Pancreas (tissue), 10 donors: Measurements from ENCODE around the gene GOLGA5. TPM values are rescaled to one million over a fixed set of nuclear protein-coding genes. Genes with fewer than 3 reads are reported as not detected.

ENCODE experiments used
- ATAC-seq, 4 donors: fragments of 200-7000 bp; cut with Tn5 transposase; one replicate each; pipeline versions ENCODE4 v1.8.0 to v1.9.1; 2020; ENCODE audit warnings: mild to moderate bottlenecking in 4 of 4, moderate library complexity in 4 of 4
- DNase-seq, 6 donors: peaks; one replicate each; pipeline ENCODE4 v3.0.0-alpha.2; 2020
- FAIRE-seq: peaks from 2 replicates; lab custom pipeline; 2012; peaks lifted over from hg19 to GRCh38; lab: Jason Lieb, UNC
- H3K27ac ChIP-seq, 4 donors: fragments of 200-600 bp; sonication (generic); 1 replicate in 3 of 4; 2 replicates in 1 of 4; pipeline versions ENCODE4 v1.5.0 to v1.8.0; 2020
- H3K27me3 ChIP-seq, 4 donors: fragments of 200-600 bp; one replicate each; pipeline ENCODE4 v1.8.0; 2021
- H3K36me3 ChIP-seq, 3 donors: fragments of 200-600 bp; sonication (generic) in 1 of 3; one replicate each; pipeline versions ENCODE4 v1.5.0 to v1.8.0; 2020 to 2021
- H3K4me1 ChIP-seq, 3 donors: fragments of 200-600 bp; one replicate each; pipeline ENCODE4 v1.8.0; 2021
- H3K4me3 ChIP-seq, 4 donors: fragments of 200-600 bp; sonication (generic) in 2 of 4; one replicate each; pipeline versions ENCODE4 v1.5.0 to v1.8.0; 2020 to 2021
- H3K9me3 ChIP-seq, 4 donors: fragments of 200-600 bp; one replicate each; pipeline ENCODE4 v1.8.0; 2021
- WGBS, 2 donors: extraction: QIAGEN DNeasy Blood & Tissue Kit; methylation state at CpG; one replicate each; pipeline ENCODE4 v1.1.7; 2013; 5-methylcytosine and 5-hydroxymethylcytosine counted together
- intact Hi-C, 3 donors: fragments of 100-400 bp; cut with DNase I; formaldehyde crosslinking; loops; one replicate each; pipeline versions ENCODE4 v1.11.1 to v1.14.2; 2022
- polyA plus RNA-seq, 2 donors: library from polyadenylated mRNA; stranded (reverse); fragments of 200-250 nt; gene quantifications; one replicate each; pipeline ENCODE4 v1.2.3, GENCODE V29; 2013
- total RNA-seq, 6 donors: library from RNA; stranded (reverse); fragmentation: NEBNext Ultra II Directional in 4 of 6; extraction: Animal tissue kit (Norgen Biotek cat#: 25700) in 4 of 6; gene quantifications; one replicate each; pipeline versions ENCODE4 v1.2.1 to v1.2.4, GENCODE V29; 2021 to 2023
- TF ChIP-seq, protein P1 (sequence below), 4 donors: fragments of 200-600 bp; sonication (generic) in 3 of 4; IDR thresholded peaks; one replicate each; pipeline versions ENCODE4 v1.5.0 to v1.8.0; 2021; ENCODE audit warnings: antibody characterized with exemption in 4 of 4
- donor health status: healthy with polysubstance abuse.
- donor health status: DM: no; HTN: no; CAD: no; lungs with moderate emphysema.
- donor health status: DM: no; HTN: no; CAD: no.
- donor health status: control.
- donor health status: control.
- donor health status: Bipolar disorder and iron deficiency.
- donor health status: DM: yes; HTN: yes; CAD: no.
- donor health status: DM: no; HTN: no; CAD: no.
- donor health status: DM: no; HTN: no; CAD: no.
- donor health status: DM: yes; HTN: yes; CAD: no.

GOLGA5 gene
- total and polyA plus RNA-seq, 8 donors: 12.8 to 22.6 (median 18.6) TPM

DNA sequence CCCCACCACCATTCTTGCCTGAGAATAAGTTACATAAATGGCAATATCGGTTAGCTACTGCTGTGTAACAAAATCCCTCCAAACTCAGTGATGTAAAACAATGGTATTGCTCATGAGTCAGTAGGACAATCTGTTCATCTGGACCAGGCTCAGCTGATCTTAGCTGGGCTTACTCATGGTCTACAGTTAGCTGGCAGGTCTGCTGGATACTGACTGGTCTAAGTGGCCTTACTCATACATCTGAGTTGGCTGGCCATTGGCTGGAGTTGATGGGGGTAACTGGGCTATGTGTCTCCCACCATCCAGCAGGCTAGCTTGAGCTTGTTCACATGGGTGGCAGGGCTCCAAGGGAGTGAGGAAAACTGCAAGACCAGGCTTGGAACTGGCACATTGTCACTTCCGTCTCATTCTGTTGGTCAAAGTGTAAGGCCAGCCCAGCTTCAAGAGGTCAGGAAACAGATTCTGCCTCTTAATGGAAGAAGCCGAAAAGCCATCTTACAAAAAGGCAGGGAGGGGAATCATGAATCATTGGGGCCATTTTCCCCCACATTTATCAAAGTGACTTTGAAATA lies 72.2 kb downstream of the GOLGA5 start:
- 79 to 80% methylated on average over 3 of the region's 3 CpGs for WGBS, 2 donors
- no peak for ATAC-seq
- intact Hi-C loops: no loop called here

GRCh38 chr14:92866901-92867865 lies 73.1 kb downstream of the GOLGA5 start:
- H3K36me3 ChIP-seq: no peaks in the 10 kb centered on the region
- no peak for FAIRE-seq
- H3K27ac ChIP-seq: no peak overlapping the region
- no peak for ATAC-seq
- no peaks in the 10 kb centered on the region for H3K4me1 ChIP-seq
- no peaks in the 10 kb centered on the region for H3K27me3 ChIP-seq
- H3K9me3 ChIP-seq: no peaks in the 10 kb centered on the region
- WGBS, 2 donors: 80 to 87% methylated on average over 14 of the region's 14 CpGs
- DNase-seq: no peak
- TF ChIP-seq, protein P1, sequence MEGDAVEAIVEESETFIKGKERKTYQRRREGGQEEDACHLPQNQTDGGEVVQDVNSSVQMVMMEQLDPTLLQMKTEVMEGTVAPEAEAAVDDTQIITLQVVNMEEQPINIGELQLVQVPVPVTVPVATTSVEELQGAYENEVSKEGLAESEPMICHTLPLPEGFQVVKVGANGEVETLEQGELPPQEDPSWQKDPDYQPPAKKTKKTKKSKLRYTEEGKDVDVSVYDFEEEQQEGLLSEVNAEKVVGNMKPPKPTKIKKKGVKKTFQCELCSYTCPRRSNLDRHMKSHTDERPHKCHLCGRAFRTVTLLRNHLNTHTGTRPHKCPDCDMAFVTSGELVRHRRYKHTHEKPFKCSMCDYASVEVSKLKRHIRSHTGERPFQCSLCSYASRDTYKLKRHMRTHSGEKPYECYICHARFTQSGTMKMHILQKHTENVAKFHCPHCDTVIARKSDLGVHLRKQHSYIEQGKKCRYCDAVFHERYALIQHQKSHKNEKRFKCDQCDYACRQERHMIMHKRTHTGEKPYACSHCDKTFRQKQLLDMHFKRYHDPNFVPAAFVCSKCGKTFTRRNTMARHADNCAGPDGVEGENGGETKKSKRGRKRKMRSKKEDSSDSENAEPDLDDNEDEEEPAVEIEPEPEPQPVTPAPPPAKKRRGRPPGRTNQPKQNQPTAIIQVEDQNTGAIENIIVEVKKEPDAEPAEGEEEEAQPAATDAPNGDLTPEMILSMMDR (IDR thresholded peaks at IDR 0.05): no peak
- no peak overlapping the region for H3K4me3 ChIP-seq
- intact Hi-C loops: no loop called here

More for the DNA sequence above, 72.2 kb downstream of the GOLGA5 start:
- no peak overlapping the region for H3K27ac ChIP-seq
- DNase-seq: no peak
- TF ChIP-seq, protein P1 (IDR thresholded peaks at IDR 0.05): no peak
- H3K27me3 ChIP-seq: no peaks in the 10 kb centered on the region
- H3K4me3 ChIP-seq: no peak overlapping the region
- H3K4me1 ChIP-seq: no peaks in the 10 kb centered on the region
- H3K36me3 ChIP-seq: no peaks in the 10 kb centered on the region
- FAIRE-seq: no peak
- H3K9me3 ChIP-seq: no peaks in the 10 kb centered on the region

DNA sequence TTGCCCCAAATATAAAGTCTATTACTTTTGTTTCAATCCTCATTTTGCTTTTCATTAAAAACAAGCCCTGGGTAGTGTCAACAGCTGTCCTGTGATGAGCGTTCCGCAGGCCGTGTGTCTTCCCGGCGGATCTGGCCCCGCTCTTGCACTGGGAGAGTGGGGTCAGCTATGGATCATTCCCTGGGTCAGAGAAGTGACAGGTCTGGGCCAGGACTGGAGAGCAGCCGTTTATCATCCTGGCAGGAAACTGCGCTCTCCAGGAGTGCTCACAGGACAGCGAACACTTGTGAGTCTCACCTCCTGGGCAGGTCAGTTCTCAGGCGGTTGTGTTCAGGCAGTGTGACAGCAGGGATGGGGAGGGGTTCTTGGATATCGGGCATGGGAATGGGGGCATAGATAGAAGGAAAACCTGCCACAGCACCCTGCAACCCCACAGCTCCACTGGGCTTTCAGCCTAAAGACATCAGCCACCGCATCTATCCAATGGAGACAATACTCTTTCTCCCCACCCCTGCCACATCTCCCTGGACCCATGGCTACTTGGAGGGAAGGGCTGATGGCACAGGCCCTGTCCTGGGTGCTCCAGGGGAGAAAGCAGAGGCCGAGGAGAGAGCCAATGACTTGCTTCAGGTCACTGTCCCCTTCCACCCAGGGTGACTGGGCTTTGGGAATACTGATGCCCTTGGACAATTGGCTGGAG lies 81.0 kb downstream of the GOLGA5 start:
- 58 to 64% methylated on average over 13 of the region's 13 CpGs for WGBS, 2 donors
- DNase-seq (no peak), FAIRE-seq (no peak), ATAC-seq (peak in 1 of 4 donors; percentile 5)
- peak overlapping the region in 2 of 4 donors; percentile 23 to 82 for H3K27ac ChIP-seq
- intact Hi-C loops: no loop called here
- H3K36me3 ChIP-seq: no peaks in the 10 kb centered on the region
- TF ChIP-seq, protein P1 (IDR thresholded peaks at IDR 0.05): no peak
- no peak overlapping the region for H3K4me3 ChIP-seq
- H3K4me1 ChIP-seq: peaks cover 13 to 36% (median 28%) of the 10 kb centered on the region in 3 donors
- H3K9me3 ChIP-seq: no peaks in the 10 kb centered on the region
- no peaks in the 10 kb centered on the region for H3K27me3 ChIP-seq

- peak; percentile 80 to 94 (median 88) for DNase-seq
- Histone ChIP-seq H3K4me3 (peak overlapping the region in 1 of 4 donors; percentile 1), H3K36me3 (no peaks in the 10 kb centered on the region), H3K27me3 (no peaks in the 10 kb centered on the region), H3K9me3 (no peaks in the 10 kb centered on the region), H3K27ac (peak overlapping the region; percentile 62 to 82 (median 64)), H3K4me1 (peaks cover 13 to 36% (median 28%) of the 10 kb centered on the region in 3 donors)
- TF ChIP-seq, protein P1 (IDR thresholded peaks at IDR 0.05): no peak
- intact Hi-C loops: no loop called here
- no peak for FAIRE-seq
- ATAC-seq: peak; percentile 90 to 96 (median 94)
- 8 to 10% methylated on average over 18 of the region's 18 CpGs for WGBS, 2 donors
Observed at GRCh38 chr14:92877757-92878431, 83.8 kb downstream of the GOLGA5 start.
